ENCODE data around the gene SHANK3.
"Not testable (repeated sequence)": the region's sequence is repeated elsewhere in the genome, so short reads cannot be mapped to it uniquely, and the experiment has no call there.

SHANK3 gene

DNA sequence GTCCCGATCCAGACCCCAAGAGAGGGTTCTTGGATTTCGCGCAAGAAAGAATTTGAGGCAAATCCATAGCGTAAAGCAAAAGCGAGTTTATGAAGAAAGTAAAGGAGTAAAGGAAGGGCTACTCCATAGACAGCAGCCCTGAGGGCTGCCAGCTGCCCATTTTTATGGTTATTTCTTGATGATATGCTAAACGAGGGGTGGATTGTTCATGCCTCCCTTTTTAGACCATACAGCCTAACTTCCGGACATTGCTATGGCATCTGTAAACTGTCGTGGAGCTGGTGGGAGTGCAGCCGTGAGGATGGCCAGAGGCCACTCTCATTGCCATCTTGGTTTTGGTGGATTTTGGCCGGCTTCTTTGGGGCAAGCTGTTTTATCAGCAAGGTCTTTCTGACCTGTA lies 19.4 kb upstream of the SHANK3 start:
- DNase-seq (ENCODE audit: low read depth in 2 of 2), result no peak

DNA sequence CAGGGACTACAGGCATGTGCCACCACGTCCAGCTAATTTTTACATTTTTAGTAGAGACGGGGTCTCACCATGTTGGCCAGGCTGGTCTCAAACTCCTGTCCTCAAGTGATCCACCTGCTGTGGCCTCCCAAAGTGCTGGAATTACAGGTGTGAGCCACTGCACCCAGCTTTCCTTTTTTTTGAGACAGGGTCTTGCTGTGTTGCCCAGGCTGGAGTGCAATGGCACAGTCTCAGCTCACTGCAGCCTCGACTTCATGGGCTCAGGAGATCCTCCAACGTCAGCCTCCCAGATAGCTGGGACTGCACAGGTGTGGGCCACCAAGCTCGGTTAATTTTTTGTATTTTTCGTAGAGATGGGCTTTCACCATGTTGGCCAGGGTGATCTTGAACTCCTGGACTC lies 18.0 kb upstream of the SHANK3 start:
- not testable (repeated sequence) for DNase-seq (ENCODE audit: low read depth in 2 of 2)

DNA sequence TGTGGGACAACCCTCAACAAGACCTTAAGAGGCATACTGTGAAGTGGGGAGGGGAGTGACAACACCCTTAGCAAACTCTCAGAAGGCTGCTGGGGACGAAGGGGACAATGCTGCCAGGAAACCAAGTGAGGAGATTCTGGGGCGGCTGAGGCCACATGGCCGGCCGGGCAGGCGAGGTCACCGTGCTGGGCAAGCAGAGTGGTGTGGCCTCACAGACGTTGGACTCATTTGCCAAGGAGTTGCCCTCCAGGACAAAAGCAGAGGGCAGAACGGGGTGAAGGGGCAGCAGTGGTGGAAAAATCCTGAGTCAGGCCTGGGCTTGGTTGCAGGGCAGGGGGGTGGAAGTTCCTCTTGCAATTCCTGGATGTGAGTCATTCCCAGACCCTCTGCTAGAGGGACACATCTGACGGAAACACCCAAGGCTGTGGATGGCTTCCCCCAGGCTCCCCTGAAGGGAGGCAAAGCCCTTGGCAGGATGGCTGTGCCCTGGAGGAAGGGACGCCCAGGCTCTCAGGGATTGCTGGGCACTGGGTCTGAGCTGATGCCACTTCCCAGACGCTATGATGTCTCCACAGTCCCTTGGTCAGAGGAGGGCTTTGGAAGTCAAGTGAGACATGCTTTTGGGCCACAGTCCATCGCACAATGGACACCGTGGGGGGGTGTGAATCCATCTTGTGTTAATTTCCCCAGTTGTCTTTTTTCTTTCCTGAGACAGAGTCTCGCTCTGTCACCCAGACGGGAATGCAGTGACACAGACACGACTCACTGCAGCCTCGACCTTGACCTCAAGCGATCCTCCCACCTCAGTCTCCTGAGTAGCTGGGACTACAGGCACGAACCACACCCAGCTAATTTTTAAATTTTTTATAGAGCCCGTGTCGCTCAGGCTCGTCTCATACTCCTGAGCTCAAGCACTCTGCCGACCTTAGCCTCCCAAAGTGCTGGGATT lies 16.2 kb upstream of the SHANK3 start:
- DNase-seq (ENCODE audit: low read depth in 2 of 2), result no peak

GRCh38 chr22:50657925-50658324 lies 14.7 kb upstream of the SHANK3 start:
- DNase-seq (ENCODE audit: low read depth in 2 of 2), result no peak

- DNase-seq (ENCODE audit: low read depth in 2 of 2), result not testable (repeated sequence)
Measured at GRCh38 chr22:50659711-50660110, 12.9 kb upstream of the SHANK3 start.

GRCh38 chr22:50660306-50660705 lies 12.3 kb upstream of the SHANK3 start:
- DNase-seq (ENCODE audit: low read depth in 2 of 2), result no peak

GRCh38 chr22:50665212-50665611 lies 7.4 kb upstream of the SHANK3 start:
- no peak for DNase-seq (ENCODE audit: low read depth in 2 of 2)

- no peak for DNase-seq (ENCODE audit: low read depth in 2 of 2)
Measured at GRCh38 chr22:50665738-50666137, 6.9 kb upstream of the SHANK3 start.

DNA sequence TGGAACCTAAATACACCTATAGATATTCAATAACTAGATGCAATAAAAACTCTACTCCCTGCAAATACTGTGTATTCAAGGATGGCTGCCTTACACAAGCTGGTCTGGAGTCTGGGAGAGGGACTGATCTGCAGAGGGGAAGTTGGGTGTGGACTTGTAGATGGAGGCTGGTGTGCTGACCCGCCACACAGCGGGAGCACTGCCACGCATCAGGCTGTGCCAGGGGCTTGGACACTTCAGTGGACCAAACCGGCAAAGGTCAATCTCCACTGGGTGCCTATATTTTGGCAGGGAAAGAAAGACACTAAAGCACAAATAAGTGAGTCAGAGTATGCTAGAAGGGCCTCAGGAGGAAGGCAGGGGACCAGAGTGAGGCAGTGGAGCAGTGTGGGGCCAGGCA lies 2.1 kb upstream of the SHANK3 start:
- no peak for DNase-seq (ENCODE audit: low read depth in 2 of 2)

GRCh38 chr22:50670914-50671538 lies 1.6 kb upstream of the SHANK3 start:
- DNase-seq (ENCODE audit: low read depth in 2 of 2), result no peak

DNA sequence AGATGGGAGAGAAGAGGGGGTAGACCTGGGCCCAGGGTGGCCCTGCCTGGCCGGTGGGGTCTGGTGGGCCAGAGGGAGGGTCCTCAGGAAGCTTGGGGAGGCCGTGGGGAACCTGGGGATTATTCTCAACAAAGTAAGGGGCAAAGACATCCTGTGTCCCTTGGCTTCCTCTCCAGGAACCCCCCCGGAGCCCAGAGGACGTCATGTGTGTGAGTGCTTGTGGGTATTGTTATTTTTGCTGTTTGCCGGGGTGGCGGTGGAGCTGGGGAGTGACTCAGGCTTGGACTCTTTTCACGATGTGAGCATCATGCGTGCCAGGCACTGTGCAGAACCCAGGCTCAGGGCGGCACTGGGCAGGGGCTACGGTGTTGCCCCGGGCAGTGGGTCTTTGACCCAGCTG lies 982 bp upstream of the SHANK3 start:
- DNase-seq (ENCODE audit: low read depth in 2 of 2), result no peak

DNA sequence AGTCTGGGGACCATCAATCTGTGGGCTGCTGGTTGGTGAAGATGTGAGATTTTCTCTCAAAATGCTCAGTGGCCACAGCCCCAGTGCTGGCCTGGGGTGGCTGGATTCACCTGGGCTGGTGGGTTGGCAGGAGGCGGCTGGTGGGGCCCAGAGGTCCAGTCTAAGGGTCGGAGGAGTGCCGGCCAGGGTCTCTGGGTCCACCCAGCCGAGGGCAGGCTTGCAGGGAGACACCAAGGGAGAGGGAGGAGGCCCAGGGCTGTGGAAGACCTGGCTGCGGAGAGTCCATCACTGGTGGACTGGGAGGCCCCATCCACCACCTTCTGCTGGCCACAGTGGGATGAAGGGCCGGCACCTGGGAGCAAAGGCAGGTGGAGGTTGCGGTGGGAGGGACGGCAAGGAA lies 582 bp upstream of the SHANK3 start:
- DNase-seq (ENCODE audit: low read depth in 2 of 2), result no peak

- no peak for DNase-seq (ENCODE audit: low read depth in 2 of 2)
Measured at GRCh38 chr22:50673231-50674129, 857 bp downstream of the SHANK3 start.

- no peak for DNase-seq (ENCODE audit: low read depth in 2 of 2)
Measured at GRCh38 chr22:50674130-50674500, 1.5 kb downstream of the SHANK3 start.

GRCh38 chr22:50674606-50675552 lies 2.3 kb downstream of the SHANK3 start:
- DNase-seq (ENCODE audit: low read depth in 2 of 2), result no peak

- no peak for DNase-seq (ENCODE audit: low read depth in 2 of 2)
Measured at GRCh38 chr22:50675553-50676179, 3.0 kb downstream of the SHANK3 start.

- no peak for DNase-seq (ENCODE audit: low read depth in 2 of 2)
Measured at GRCh38 chr22:50676180-50676636, 3.6 kb downstream of the SHANK3 start.

GRCh38 chr22:50676661-50677492 lies 4.3 kb downstream of the SHANK3 start:
- DNase-seq (ENCODE audit: low read depth in 2 of 2), result no peak

GRCh38 chr22:50677493-50678217 lies 5.0 kb downstream of the SHANK3 start:
- DNase-seq (ENCODE audit: low read depth in 2 of 2), result no peak

All from activated CD4-positive, alpha-beta T cell treated with anti-CD3 and anti-CD28 coated beads for 24 hours (primary cell).